VCaP (cell line): ENCODE data around the gene IL6R.
A peak's percentile ranks its signal among the peaks of the same experiment; 100 is the strongest.

Experiments
- H3K27ac ChIP-seq: fragments of 450-650 bp; 2 replicates; pipeline ENCODE4 v1.5.1; 2017
- CTCF ChIP-seq: fragments of 450-650 bp; conservative IDR thresholded peaks from 2 replicates; pipeline ENCODE4 v1.5.1; 2017; ENCODE audit warnings: mild to moderate bottlenecking, moderate library complexity

Gene IL6R

GRCh38 chr1:154423304-154423987 lies 18.3 kb downstream of the IL6R start:
- H3K27ac ChIP-seq: peak overlapping the region; percentile 13; the same call in 1 of the 2 replicates
- TF ChIP-seq CTCF: no peak

GRCh38 chr1:154423988-154424326 lies 18.8 kb downstream of the IL6R start:
- TF ChIP-seq CTCF: no peak
- peak overlapping the region; percentile 13; the same call in 1 of the 2 replicates for H3K27ac ChIP-seq

DNA sequence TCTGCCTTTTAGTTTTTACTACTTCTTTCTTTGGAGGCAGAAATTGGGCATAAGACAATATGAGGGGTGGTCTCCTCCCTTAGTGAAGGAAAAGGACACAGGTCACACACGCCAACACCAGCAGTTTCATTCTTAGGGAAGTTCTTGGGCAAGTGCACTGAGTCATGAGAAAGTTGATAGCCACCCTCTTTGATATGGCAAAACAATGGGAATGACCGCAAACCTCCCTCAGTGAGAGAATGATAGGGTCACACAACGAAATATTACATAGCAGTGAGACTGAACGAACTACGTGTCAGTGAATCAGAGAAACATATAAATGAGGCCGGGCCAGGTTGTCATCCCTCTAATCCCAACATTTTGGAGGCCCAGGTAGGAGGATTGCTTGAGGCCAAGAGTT lies 20.0 kb downstream of the IL6R start:
- TF ChIP-seq CTCF: no peak
- peak overlapping the region; percentile 84; the same call in 1 of the 2 replicates for H3K27ac ChIP-seq

GRCh38 chr1:154427173-154428139 lies 22.3 kb downstream of the IL6R start:
- TF ChIP-seq CTCF: no peak
- peak overlapping the region; percentile 84 for H3K27ac ChIP-seq

- no peak for TF ChIP-seq CTCF
- H3K27ac ChIP-seq: peak overlapping the region; percentile 84
Observed at GRCh38 chr1:154429118-154429517, 24.0 kb downstream of the IL6R start.

DNA sequence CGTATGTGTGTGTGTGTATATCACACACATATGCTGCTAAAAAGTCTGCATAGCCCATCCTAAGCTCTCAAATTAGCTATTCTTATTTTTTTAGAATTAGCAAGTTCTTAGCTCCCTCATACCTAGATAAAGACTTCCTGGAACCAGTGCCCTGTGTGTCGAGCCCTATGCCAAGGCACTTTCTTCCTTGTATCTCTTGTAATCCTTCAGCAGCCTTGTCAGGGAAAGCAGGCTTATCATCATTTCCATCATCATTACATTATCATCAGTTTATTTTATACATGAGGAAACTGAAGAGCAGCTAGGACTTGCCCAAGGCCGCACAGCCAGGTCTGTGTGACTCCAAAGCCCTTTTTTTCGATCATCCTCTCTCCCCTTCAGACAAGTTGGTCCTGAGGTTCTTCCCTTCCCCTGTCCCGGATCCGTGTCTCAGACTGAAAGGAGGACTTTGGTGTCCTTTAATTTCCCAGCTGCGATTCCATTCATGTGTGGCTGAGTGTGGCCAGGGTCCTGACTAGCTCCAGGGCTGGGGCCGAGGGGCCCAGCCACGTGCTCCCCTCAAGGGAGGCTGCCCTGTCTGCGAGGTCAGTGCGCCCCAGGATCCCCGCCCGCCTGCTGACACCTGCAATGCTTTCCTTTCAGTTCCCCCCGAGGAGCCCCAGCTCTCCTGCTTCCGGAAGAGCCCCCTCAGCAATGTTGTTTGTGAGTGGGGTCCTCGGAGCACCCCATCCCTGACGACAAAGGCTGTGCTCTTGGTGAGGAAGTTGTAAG lies 24.9 kb downstream of the IL6R start:
- peak overlapping the region; percentile 84 for H3K27ac ChIP-seq
- no peak for TF ChIP-seq CTCF

DNA sequence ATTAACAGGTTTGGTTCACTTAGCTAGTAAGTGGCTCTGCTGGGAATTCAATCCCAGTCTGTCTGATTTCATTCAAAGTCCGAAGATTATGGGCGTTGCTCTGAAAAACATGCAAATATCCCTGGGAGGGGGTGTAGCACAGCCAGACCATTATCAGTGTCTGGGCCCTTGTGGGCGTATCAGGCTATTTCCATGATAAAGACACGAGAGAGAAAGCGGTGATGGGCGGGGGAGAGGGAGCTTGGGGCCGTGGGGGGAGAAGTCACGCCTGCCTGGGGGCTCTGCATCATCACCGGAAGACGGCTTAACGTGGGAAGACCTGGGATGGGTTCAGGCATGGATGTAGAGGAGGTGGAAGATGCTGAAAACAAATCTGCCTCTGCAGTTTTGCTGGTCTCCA lies 25.8 kb downstream of the IL6R start:
- no peak for TF ChIP-seq CTCF
- peak overlapping the region; percentile 84; the same call in 1 of the 2 replicates for H3K27ac ChIP-seq
